Right lung (tissue), 5 donors: ENCODE data around the gene PLCG1. TPM values are rescaled to one million over a fixed set of nuclear protein-coding genes. Genes with fewer than 3 reads are reported as not detected.

Experiments
- DNase-seq, 2 donors: peaks; one replicate each; pipeline ENCODE4 v3.0.0-alpha.2; 2013
- polyA plus RNA-seq, 5 donors: library from polyadenylated mRNA; unstranded; fragments of 120-200 nt; gene quantifications; one replicate each; pipeline versions ENCODE4 v1.2.1 to v1.2.3, GENCODE V29; 2013; ENCODE audit warnings: inconsistent platforms in 1 of 5, low replicate concordance in 1 of 5; ENCODE audit not compliant: insufficient read length in 5 of 5, insufficient read depth in 1 of 5

Gene PLCG1
- polyA plus RNA-seq, 5 donors: 156 to 226 (median 197) TPM

DNA sequence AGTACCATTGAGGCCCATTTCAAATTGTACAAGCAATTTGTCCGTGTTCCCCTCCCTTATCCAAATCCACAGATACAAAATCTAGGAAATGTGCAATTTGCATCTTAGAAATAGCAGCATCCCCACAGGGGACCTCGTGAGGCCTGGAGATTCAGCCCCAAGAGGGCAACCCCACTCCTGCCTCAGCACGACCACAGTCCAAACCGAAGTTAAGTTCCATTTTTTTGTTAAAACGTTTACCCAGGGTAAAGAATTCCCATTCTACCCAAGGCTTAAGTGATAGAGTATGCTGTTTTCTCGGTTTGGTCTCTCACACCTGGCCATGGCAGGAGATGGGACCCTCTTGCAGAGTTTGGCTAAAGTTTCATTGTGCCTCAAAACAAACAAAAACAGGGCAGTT is 41.2 kb downstream of the PLCG1 start:
- no peak for DNase-seq

DNA sequence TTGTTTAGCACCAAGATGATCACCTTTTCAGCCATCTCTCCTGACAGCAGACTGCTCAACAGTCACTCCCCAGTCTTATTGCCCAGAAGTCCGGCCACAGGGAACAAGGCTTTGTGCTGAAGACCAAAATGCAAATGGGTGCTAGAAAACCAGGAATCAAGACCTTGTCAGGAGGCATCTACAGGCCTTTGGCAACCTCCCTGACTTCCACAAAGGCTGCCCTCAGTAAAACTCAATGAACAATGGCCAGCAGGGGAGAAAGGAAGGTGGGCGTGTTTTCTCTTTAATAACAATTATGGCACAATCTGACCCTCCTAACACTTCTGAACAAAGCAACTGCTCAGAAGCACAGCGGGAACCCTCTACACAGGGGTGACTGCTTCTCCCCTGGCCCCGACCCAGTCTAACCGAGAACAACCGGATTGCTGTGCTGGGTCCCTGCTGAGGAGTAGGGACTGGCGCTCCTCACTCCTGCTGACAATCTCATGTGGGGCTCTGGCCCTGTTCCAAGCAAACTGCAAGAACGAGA is 41.6 kb downstream of the PLCG1 start:
- DNase-seq: no peak

DNA sequence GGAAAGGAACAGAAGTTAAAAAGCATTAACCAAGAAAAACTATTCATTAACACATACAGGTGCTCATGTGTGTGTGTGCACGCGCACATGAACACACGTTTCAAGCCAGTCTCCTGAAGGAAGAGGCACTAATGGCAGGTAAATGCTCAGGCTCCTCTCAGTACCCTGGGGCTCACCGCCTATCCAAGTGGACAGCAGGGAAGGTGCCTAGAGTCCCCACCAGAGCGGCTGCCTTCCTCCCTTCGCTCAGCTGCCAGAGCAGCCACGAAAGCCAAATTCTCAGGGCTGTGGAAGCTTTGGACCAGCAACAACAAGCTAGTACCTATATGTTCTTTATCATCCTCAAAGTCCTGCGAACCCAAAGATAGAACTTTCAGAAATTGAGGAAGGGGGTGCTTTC is 42.6 kb downstream of the PLCG1 start:
- DNase-seq: no peak

DNA sequence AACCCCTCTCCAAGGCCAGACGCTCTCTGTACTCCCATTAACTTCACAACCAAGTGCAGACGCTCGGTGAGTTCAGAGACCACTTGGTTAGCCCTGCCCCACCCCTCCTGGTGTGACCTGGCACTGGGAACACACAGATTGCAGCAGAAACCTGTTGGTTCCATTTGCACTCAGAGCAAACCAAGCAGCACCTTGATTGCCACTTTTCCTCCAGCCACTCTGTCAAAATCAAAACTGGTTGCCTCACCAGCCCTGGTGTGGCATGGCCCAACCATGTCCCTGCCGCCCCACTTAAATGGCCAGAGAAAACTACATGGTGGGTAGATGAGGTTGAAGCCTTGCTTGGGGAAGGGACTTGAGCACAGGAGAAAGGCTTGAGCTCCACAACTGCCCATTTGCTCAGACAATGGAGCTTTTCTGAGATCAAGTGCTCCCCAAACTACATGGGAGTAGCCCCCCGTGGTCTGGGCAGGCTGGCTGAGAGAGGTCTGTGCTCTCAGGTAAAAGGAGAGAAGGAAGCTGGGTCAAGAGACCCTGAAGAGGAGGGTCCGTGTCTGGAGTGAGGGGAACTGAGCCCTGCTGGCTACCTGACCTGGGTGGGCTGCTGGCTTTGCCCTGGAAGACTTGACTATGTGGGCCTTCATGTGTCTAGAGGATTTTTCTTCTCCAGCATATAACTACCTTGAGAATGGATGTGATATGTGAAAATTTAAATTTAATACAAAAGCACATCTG is 43.4 kb downstream of the PLCG1 start:
- DNase-seq: no peak

DNA sequence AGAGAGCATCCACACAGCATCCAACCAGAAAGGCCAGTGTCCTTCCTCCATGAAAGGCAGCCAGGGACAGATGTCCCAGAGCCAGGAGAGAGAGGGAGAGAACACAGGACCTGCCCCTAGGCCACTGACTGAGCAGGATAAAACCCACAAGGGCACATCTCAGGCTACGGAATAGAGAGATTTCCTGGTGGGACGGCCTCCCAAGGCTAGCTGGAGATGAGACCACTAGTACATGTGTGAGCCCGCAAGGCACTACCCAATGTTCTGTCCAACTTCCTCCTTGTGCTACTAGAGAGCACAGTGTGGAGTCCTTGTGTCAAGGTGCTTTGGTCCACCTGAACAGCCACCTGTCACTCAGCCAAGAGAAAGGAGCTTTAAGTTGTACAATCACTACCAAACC is 44.2 kb downstream of the PLCG1 start:
- DNase-seq: no peak

DNA sequence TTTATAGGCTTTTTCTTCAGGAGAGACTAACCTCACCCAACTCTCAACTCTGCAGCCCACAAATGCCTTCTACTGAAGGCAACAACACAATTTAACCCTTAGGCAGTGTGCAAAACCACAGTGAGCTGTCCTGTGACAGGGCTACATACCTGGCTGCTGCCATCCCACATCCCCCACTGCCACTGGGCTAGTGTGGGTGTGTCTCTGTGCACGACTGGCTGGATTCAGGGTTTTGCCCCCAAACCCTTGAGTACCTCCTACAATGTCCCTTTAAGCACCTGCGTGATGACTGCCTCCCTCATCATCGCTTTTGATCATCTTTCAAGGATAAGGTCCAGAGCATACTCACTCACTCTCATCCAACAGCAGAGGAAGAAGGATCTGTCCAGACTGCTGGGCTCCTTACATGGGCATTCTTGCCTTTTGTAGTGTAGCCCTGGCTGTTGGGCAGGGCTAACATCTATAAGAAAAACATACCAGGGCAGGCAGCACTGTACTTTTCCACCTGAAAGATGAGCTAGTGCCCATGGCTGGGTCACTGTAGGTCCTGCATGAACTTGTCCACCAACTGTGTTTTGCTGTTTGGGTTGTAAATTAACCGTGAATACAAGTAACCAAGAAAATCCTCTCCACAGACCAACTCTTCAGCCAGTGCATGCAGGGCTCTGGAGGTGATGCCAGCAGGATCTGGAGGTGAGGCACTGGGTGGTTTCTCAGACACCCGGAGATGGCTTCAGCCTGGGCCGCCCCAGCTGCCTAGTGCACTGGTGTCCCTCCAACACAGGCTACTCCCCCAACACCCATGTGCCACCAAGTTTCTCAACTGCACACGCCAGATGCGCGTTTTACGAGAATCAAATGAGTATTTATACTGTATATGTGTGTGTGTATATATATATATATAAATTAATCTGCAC is 45.2 kb downstream of the PLCG1 start:
- DNase-seq: no peak

DNA sequence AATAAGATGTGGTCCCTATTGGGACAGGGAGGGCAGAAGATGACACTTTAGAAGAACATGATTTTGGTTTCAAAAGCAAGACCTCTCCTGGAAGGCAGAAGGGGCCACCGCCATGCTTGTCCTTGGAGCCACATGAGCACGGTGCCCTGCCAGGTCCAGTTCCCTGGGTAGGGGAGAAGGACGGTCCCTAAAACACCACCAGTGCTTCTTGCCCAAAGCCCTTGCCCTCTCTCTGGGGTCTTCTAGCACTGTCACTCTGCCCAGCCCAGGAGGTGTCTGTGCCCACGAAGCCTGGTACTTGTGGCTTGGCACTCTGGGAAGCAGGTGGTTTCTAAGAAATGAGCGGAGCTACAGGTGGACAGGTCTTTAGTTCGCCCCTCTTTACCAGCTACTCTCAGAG is 46.0 kb downstream of the PLCG1 start:
- DNase-seq: no peak

DNA sequence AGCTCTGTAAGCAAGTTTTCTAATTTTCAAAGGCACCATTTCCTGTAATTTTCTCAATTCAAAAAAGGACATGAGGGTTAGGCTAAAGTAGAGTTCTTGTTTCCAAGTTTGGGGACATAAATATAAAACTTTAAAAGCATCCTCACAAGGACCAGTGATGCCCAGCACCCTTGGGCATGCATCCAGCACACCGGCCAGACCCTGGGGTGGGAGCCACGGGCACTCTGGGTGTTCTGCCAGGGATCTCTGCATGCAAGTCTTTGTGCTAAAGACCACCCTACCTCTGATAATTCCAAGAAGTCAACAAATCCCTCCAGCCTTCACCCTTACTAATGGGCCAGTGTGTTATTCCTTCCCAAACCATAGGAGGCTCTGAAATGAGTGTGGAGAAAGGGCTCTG is 46.5 kb downstream of the PLCG1 start:
- no peak for DNase-seq

DNA sequence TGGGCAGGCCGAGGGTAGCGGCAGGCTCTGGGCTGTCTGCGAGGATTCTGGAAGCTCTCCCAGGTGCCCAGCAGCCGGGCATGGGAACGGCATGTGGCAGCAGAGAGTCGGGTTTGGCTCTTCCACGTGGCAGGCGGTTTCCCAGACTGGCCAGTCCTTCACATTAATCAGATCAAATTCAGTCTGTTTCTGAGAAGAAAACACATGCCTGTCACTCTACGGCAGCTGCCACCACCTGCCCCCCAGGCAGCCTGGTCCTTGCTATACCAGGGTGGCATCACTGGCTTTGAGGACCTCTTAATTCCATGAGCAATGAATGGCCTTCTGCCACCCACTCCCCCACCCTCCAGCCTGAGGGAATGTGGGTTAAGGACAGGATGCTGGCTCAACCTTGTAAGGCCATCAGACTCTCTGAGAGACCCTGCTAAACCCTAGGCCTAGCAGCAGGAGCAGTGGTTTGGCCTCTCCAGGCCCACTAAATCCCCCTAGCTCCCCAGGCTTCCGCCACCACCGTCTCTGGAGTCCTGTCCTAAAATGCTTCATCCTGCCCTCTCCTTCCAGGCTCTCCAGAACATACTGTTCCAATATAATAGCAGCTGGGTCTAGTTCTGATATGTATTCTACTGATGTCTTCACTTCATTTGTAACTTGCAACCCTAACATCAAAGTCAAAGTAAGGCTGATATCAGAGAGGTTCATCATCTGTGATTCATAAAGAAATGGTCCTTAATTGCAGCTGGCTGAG is 47.8 kb downstream of the PLCG1 start:
- no peak for DNase-seq

DNA sequence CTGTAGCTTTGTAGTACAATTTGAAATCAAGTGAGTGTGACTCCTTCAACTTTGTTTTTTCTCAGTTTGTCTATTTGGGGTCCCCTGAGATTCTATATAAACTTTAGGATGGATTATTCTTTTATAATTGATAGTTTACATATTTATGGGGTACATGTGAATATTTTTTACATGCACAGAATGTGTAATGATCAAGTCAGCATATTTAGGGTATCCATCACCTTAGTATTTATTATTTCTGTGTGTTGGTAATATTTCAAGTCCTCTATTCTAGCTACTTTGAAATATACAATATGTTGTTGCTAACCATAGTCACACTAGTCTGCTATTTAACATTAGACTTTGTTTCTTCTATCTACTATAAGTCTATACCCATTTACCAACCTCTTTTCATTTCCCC is 50.3 kb downstream of the PLCG1 start:
- DNase-seq: no peak

DNA sequence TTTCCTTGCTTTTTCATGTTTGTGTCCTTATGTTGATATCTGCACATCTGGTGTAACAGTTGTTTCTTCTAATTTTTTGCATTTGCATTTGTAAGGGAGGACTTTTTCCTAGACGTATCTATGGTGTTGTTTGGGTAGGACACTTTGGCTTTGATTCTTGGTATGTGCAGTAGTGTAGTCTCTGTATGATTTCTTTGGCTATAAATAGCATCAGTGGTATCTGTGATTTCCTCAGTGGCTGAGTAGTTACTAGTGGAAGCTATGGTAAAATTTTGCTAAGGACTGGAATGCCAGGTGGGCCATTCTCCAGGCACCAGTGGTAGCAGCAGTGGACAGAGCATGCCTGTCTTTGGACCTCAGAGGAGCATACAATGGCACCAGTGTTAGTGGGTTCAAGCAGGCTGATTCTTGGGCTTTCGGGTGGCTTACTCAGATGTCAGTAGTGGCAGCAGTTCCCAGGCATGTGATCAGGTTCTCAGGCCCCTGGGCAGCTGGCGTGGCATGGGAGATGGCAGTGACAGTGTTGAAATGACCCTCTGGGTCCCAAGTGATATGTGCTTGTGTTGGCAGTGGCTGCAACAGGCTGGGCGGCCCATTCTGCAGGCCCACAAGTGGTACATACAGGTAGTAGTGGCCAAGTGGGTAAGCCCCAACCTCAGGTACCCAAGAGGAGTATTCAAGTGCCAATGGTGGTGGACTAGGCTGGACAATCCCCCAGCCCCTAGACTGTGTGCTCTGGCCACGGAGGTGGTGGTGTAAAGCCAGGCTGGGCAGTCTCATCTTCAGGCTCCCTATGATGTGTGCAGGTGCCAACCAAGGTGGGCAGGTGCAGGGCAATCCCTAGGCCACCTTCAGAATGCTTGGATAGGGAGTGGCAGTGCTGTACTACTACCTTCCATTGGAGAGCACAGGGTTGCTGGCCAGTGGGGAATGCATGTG is 54.5 kb downstream of the PLCG1 start:
- no peak for DNase-seq

DNA sequence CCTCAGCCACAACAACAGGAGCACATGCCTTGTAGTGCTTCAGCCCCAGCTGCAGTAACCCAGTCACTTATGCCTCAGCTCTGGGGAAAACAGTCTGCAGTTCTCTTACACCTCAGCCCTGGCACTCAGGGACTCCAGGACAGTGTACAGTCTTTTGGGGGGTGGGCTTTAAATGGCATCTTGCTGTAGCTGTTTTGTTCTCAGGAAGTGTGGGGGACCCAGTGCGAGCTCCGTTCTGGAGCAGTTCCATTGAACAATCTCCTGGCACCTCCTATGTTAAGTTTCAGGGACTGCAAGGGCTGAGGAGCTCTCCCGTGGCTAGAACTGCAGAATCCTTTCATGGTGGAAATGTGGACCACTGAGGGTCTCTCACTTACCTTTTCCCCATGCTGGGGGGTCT is 55.2 kb downstream of the PLCG1 start:
- DNase-seq: no peak

DNA sequence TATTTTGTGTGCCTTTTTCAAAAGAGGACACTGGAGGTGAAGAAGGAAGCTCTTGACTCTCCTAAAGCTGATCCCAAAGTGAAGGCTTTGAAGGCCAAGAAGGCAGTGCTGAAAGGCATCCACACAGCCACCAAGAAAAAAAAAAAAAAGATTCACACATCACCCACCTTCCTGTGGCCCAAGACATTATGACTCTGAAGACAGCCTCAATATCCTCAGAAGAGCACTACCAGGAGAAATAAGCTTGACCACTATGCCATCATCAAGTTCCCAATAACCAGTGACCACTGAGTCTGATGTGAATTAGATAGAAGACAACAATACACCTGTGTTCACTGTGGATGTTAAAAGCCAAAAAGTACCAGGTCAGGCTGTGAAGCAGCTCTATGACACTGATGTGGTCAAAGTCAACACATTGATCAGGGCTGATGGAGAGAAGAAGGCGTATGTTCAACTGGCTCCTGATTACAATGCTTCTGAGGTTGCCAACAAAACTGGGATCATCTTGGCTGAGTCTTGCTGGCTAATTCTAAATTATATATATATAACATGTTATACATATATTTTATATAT is 59.4 kb downstream of the PLCG1 start:
- DNase-seq: no peak

DNA sequence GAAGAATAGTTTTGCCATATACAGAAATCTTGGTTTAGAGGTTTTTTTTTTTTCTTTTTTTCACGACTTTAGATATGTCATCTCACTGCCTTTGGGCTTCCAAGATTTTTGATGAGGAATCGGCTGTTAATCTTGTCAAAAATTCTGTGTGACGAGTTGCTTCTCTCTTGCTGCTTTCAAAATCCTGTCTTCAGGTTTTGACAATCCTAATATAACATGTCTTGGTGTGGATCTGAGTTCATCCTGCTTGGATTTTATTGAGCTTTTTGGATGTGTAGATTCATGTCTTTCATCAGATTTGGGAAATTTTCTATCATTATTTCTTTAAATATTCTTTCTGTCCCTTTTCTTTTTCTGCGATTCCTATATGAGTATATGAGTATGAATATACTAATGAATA is 61.1 kb downstream of the PLCG1 start:
- no peak for DNase-seq

DNA sequence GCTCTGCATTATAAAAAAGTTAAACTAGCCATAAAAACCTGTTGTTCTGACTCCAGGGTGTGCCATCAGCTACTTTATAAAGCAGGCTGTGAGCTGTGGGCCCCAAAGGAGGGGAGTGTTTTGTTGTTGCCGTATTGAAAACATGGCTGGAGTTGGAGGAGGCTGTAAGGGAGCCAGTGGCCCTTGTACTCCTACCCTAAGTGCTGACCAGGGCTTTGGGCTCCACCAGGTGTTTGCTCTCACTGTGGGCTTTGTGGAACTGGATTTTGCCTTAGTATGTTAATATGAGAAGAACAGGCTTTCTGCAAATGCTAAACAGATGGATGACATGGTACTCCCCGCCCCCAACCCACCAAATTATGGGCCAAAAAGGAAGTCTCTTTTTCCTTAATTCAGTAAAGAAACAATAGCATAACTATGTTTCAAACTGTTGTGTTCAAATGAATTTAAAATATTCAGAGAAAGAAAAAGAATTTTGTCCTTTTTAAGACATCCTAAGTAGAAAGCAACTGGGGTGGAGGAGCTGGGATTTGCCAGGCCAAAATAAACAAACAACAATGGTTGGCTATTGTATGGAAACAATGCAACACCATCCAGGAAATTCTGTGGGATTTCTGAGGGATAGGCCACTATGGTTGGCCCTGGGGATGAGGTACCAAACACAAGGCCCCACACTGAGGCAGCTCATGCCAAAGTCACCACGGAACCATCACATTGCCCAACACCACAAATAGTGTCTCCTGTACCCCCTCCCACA is 63.3 kb downstream of the PLCG1 start:
- DNase-seq: no peak

DNA sequence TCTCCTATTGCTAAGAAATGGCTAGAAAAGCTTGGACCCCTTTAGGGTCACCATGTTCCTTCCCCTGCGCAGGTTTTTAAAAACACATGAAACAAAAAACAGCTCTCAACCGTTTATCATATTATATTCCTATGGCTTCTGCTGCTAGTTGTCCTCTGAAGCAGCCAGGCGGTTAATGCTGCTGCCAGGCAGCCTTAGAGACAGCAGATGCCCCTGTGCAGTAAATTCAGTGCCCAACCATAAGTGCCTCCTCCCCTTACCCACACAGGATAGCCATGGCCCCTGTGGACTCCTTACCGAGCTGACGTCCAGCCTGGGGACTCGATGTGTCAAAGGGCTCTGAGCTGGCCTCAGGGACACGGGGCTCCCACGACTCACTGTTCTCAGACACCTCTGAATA is 64.4 kb downstream of the PLCG1 start:
- no peak for DNase-seq

DNA sequence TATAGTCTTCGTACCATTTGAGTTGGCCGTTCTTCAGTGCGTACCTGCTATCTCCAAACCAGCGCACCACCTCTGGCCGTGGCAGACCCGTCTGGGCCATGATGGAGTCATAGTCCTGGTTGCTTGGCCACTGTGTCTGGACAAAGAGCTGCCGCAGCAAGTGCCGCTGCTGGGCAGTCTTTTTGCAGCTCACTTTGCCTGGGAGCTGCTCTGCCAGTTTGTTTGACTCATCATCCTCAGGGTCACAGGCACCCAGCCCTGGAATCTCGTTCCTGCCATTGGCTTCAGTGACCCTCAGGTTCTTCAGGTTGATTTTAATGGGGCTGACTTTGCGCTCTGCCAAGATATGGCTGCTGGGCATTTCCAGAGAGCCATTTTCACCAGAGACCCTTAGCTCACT is 65.1 kb downstream of the PLCG1 start:
- no peak for DNase-seq

DNA sequence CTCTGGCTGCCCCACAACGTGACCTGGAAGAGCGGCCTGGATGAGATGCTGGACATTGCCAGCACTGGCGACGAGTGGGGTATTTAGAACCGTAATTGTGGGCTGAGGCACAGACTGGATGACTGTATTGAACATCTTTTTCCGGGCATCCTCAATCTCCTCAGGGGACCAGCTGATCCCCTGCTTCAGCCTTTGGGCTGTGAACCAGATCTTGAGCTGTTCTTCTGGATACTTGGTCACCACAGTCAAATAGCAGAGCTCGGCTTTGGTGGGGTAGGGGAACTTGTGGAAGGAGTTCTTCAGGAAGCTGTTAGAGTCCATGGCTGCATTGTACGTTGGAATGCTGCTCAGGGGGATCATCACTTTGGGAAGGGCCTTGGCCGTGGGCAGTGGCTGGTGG is 66.3 kb downstream of the PLCG1 start:
- DNase-seq: no peak

DNA sequence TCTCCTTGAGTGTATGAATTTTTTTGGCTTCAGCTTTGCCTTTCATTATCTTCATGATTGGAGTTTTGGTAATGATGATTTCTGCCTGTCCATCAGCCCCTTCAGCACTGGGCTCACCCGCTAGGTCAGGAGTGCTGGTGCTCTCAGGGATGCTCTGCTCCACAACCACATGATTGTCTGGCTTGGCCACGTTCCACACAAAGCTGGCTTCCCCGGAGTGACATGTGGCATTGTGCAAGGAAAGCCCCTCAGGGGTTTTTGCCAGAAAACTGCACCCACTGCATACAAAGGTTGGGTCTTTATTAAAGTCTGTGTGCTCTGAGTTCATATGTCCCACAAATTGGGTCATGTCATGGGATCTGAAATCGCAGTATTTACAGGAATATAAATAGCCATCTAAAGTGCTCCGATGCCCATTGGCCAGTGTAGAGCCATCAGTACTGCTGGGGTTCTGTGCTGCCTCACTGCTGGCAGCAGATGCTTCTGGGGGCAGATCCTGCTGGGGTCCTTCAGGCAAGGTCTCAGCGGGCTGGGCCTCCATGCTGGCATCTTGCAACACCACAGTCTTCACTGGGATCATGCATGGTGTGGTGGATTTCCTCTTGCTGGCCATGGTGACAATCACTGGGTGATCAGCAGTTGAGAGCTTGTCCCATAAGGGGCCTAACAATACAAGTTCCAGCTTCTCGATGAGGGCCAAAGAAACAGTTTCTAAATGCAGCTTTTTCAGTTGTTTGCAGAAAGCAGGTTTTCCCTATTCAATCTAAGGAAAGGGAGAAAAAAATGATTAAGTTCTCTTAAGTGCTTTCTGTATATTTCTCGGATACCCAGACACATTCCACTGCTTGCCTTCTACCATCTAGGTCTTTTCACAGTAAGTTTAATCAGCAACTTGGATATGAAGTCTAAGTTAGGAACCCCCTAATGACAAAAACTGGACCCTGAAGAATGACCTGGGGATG is 67.2 kb downstream of the PLCG1 start:
- no peak for DNase-seq
